G401.6 (cell line): Measurements from ENCODE around the gene MINPP1.

Source experiments
- FAIRE-seq: peaks from 2 replicates; lab custom pipeline; 2012; peaks lifted over from hg19 to GRCh38; lab: Jason Lieb, UNC

MINPP1 gene

GRCh38 chr10:87523731-87524130, 19.0 kb downstream of the MINPP1 start:
- FAIRE-seq, result no peak

- FAIRE-seq, result no peak
These were observed 19.6 kb downstream of the MINPP1 start for GRCh38 chr10:87524296-87524695.

- no peak for FAIRE-seq
These were observed 27.4 kb downstream of the MINPP1 start for GRCh38 chr10:87531908-87532622.

GRCh38 chr10:87532696-87533095, 28.0 kb downstream of the MINPP1 start:
- FAIRE-seq, result no peak

GRCh38 chr10:87534173-87534858, 29.6 kb downstream of the MINPP1 start:
- no peak for FAIRE-seq

GRCh38 chr10:87538092-87539015, 33.7 kb downstream of the MINPP1 start:
- FAIRE-seq, result no peak

- FAIRE-seq, result no peak
These were observed 36.4 kb downstream of the MINPP1 start for GRCh38 chr10:87541114-87541513.

GRCh38 chr10:87544721-87545120, 40.0 kb downstream of the MINPP1 start:
- peak; percentile 25 for FAIRE-seq

GRCh38 chr10:87545783-87546182, 41.1 kb downstream of the MINPP1 start:
- no peak for FAIRE-seq

GRCh38 chr10:87546210-87546609, 41.5 kb downstream of the MINPP1 start:
- no peak for FAIRE-seq

- FAIRE-seq, result no peak
These were observed 42.3 kb downstream of the MINPP1 start for GRCh38 chr10:87546971-87547413.

- no peak for FAIRE-seq
These were observed 43.1 kb downstream of the MINPP1 start for GRCh38 chr10:87547734-87548311.

- no peak for FAIRE-seq
These were observed 46.0 kb downstream of the MINPP1 start for GRCh38 chr10:87550741-87551140.

- no peak for FAIRE-seq
These were observed 46.6 kb downstream of the MINPP1 start for GRCh38 chr10:87551326-87551725.

GRCh38 chr10:87552248-87552929, 47.7 kb downstream of the MINPP1 start:
- FAIRE-seq, result no peak

GRCh38 chr10:87557409-87557808, 52.7 kb downstream of the MINPP1 start:
- FAIRE-seq, result no peak

- no peak for FAIRE-seq
These were observed 53.6 kb downstream of the MINPP1 start for GRCh38 chr10:87558333-87558732.

- no peak for FAIRE-seq
These were observed 54.7 kb downstream of the MINPP1 start for GRCh38 chr10:87559392-87559791.

GRCh38 chr10:87560495-87561129, 55.9 kb downstream of the MINPP1 start:
- FAIRE-seq, result no peak

- FAIRE-seq, result no peak
These were observed 58.1 kb downstream of the MINPP1 start for GRCh38 chr10:87562750-87563149.

- no peak for FAIRE-seq
These were observed 60.3 kb downstream of the MINPP1 start for GRCh38 chr10:87565010-87565409.
